Measurements from ENCODE around the gene E2F6.
A peak's percentile ranks its signal among the peaks of the same experiment; 100 is the strongest.

The E2F6 gene

DNA sequence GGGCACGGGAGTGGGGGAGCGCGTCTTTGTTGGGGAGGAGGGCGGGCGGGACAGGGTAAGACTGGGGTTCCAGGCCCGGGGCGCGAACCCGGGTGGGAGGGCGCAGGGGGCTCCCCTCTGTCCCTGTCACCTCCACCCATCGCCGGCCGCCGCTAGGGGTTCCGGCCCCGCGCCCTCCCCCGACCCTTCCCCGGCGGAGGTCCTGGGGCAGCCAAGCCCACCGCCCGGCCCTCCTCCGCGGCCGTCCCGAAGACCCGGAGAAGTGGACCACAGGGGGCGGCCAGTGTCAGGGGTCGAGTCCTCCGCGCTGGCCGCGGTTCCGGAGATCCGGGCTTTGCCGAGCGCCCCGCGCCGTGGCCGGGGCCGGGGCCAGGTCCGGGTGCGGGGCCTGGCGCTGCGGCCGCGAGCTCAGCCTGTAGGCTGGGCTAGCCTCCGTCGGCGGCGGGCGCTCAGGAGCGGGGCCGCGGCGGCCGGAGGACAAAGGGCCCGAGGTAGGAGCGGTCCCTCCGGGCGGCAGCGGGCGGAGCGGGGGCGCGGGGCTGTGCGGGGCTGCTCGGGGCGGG lies 16.6 kb upstream of the E2F6 start:
- H3K4me3 ChIP-seq (ENCODE audit: low read depth, low read length), result no peak overlapping the region
- TF ChIP-seq, protein P1, sequence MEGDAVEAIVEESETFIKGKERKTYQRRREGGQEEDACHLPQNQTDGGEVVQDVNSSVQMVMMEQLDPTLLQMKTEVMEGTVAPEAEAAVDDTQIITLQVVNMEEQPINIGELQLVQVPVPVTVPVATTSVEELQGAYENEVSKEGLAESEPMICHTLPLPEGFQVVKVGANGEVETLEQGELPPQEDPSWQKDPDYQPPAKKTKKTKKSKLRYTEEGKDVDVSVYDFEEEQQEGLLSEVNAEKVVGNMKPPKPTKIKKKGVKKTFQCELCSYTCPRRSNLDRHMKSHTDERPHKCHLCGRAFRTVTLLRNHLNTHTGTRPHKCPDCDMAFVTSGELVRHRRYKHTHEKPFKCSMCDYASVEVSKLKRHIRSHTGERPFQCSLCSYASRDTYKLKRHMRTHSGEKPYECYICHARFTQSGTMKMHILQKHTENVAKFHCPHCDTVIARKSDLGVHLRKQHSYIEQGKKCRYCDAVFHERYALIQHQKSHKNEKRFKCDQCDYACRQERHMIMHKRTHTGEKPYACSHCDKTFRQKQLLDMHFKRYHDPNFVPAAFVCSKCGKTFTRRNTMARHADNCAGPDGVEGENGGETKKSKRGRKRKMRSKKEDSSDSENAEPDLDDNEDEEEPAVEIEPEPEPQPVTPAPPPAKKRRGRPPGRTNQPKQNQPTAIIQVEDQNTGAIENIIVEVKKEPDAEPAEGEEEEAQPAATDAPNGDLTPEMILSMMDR (IDR thresholded peaks at IDR 0.05; ENCODE audit: low read depth, low read length), result no peak

DNA sequence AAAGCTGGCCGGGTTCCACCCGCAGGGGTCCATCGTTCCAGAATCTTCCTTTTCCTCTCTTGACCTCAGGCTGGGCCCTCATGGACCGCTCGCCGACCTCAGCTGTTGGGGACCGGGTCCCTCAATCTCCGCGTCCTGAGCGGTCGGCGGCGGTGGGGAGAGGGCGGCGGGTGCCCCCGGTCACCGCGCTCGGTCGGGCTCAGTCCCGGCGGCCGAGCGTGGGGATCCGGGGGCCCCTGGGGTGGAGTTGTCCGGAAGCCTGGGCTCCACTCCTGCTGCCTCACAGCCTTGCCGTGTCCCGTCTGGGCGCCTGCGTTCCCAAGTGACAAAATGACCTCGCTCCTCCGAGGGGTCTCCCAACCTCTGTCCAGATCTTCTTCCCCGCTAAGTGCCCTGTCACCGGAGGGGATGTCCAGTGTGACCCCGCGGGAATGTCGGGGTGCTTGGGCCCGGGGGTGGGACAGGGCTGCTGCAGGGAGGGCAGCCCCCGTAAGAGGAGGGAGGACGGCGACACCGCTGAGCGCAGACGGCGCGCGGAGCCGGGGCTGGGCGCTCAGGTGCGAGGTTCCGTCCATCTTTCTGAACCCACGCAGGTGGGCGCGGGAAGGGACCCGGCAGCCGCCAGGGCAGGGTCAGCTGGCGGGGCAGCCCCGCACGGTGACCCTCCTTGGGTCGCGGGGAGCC lies 16.0 kb upstream of the E2F6 start:
- H3K4me3 ChIP-seq (ENCODE audit: low read depth, low read length), result no peak overlapping the region
- TF ChIP-seq, protein P1 (IDR thresholded peaks at IDR 0.05; ENCODE audit: low read depth, low read length), result no peak

DNA sequence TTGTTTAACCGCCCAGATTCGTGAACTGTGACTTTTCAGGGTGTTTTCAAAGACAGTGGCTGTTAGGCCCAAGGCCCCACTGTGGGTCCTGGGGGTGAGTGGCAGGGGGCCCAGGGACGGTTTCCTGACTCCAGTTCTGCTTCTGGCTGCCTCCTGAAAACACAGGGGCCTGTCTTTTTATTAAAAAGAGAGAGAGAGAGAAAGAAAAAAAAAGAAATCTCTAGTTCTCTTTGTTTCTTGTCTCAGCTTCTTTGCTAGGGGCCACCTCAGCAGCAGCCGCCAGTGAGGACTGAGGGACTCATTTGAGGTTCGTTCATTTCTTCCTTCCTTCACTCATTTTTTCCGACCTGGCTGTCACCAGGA lies 15.4 kb upstream of the E2F6 start:
- no peak overlapping the region for H3K4me3 ChIP-seq (ENCODE audit: low read depth, low read length)
- TF ChIP-seq, protein P1 (IDR thresholded peaks at IDR 0.05; ENCODE audit: low read depth, low read length), result no peak

DNA sequence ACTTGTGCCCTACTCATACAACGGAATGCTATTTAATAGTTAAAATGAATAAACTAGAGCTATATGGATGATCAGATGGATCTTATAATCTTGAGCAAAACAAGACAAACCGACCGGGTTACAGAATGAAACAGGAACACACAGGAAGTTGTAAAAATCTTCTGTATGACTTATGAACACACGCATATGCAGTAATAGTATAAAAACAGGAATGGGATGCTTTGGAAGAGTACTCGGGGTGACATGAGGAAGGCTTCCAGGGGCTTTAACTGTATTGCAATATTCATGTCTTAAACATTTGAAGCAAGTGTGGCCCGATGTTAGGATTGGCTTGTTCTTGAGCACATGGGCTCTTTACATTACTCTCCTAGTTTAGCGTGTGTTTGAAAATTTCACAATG lies 14.9 kb upstream of the E2F6 start:
- TF ChIP-seq, protein P1 (IDR thresholded peaks at IDR 0.05; ENCODE audit: low read depth, low read length), result no peak
- no peak overlapping the region for H3K4me3 ChIP-seq (ENCODE audit: low read depth, low read length)

DNA sequence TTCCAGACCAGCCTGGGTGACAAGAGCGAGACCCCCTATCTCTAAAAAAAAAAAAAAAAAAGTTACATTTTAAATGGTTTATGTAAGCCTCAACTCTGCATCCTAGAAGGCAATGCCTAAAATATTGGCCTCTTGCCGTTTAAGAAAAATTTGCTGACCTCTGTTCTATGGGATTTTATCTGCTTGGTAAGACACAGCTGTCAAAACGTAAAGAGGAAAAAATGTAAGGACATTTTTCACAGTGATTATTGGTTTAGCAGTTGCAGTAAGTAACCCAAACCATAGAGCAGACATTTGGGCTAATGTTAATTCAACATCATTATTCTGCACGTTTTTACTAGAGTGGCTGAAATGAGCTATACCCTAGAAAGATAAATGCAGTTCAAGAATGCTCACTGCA lies 14.4 kb upstream of the E2F6 start:
- TF ChIP-seq, protein P1 (IDR thresholded peaks at IDR 0.05; ENCODE audit: low read depth, low read length), result no peak
- no peak overlapping the region for H3K4me3 ChIP-seq (ENCODE audit: low read depth, low read length)

DNA sequence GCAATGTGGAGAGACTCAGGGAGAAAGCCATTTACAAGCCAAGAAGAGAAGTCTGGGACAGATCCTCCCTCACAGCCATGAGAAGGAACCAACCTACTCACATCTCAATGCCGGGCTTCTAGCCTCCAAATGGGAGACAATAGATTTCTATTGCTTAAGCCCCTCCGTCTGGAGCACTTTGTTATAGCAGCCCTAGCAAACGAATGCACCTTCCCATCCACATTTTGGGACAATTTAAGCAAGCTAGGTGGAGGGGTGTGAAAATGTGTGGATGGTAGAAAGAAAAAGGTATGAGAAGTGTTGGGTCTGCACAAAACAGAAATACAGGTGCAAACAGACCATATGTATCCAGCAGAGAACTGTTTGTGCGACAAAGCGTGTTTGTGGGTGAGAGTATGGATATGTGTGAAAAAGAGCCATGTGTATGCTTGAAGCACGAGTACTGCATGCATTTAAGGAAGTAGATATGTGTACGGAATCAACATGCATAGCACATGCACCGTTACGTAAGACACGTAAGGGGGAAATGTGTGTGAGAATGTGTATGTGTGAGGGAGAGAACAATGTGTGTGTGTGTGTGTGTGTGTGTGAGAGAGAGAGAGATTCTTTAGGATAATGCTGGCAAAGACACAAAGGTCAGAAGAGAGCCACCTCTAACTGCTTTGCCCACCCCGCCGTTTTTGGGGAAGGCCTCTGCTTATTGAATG lies 13.1 kb upstream of the E2F6 start:
- H3K4me3 ChIP-seq (ENCODE audit: low read depth, low read length), result no peak overlapping the region
- TF ChIP-seq, protein P1 (IDR thresholded peaks at IDR 0.05; ENCODE audit: low read depth, low read length), result no peak

DNA sequence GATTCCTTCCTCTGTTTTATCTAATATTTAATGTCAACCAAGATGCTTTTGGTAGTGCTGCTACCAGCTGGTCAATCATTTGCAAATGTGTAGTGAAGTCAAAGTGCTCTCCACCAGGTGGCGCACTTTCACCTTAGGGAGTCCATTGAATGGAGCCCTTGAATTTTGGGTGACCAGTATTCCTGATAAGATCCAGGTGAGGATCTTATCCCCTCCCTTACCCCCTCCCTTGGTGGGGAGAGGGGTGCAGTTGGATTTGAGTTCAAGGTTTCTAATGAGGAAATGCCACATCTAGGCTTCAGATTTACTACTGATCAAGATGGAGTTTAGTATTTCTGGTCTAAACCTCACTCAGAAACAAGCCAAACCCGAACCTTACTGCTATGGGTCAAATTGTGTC lies 12.0 kb upstream of the E2F6 start:
- H3K4me3 ChIP-seq (ENCODE audit: low read depth, low read length), result no peak overlapping the region
- TF ChIP-seq, protein P1 (IDR thresholded peaks at IDR 0.05; ENCODE audit: low read depth, low read length), result peak; percentile 68
